OCI-LY7 (cell line): ENCODE data around the gene C5orf47. TPM values are rescaled to one million over a fixed set of nuclear protein-coding genes. Genes with fewer than 3 reads are reported as not detected.

ENCODE experiments used
- total RNA-seq, 2 experiments: library from RNA; depleted of rRNA in 1 of 2; stranded (reverse); fragments of >200 nt in 1 of 2; shearing (Covaris generic) in 1 of 2; gene quantifications; 2 replicates each; pipeline ENCODE4 v1.2.3, GENCODE V29; 2014 to 2022

Gene C5orf47
- total RNA-seq, 2 experiments from 2014 or later = not detected

Other genes with a start within 250 kb of the C5orf47 start
- gene CPEB4, start 100.8 kb upstream of the C5orf47 start, total RNA-seq (2014; rRNA removed; shearing (Covaris generic)) = 11.8 and 12.6 TPM in 2 replicates
- 21.5 and 31.8 TPM in 2 replicates for gene CPEB4, start 100.8 kb upstream of the C5orf47 start, total RNA-seq (2022)
- gene NSG2, start 56.5 kb downstream of the C5orf47 start, total RNA-seq (2014; rRNA removed; shearing (Covaris generic)) = not detected in 2 replicates
- not detected in 2 replicates for gene NSG2, start 56.5 kb downstream of the C5orf47 start, total RNA-seq (2022)